Activated CD4-positive, alpha-beta T cell treated with anti-CD3 and anti-CD28 coated beads, Interleukin-2, Interleukin-6, amounts not matched to agents 100 ng/mL and 50 ng/mL, durations not matched to agents 16 hours and 8 hours (primary cell): ENCODE measurements around the gene CDK3.
"Not testable (repeated sequence)": the region's sequence is repeated elsewhere in the genome, so short reads cannot be mapped to it uniquely, and the experiment has no call there.

Source experiments
- DNase-seq: peaks from one replicate; pipeline ENCODE4 v3.0.0-alpha.2; 2020

CDK3 gene

GRCh38 chr17:76044475-76045007 lies 43.9 kb downstream of the CDK3 start:
- DNase-seq, result not testable (repeated sequence)

- DNase-seq, result no peak
Measured at GRCh38 chr17:76046064-76046463, 45.4 kb downstream of the CDK3 start.

GRCh38 chr17:76048025-76048605 lies 47.5 kb downstream of the CDK3 start:
- DNase-seq, result no peak

GRCh38 chr17:76048711-76049110 lies 48.1 kb downstream of the CDK3 start:
- no peak for DNase-seq

- DNase-seq, result no peak
Measured at GRCh38 chr17:76049239-76049638, 48.6 kb downstream of the CDK3 start.

- DNase-seq, result no peak
Measured at GRCh38 chr17:76049836-76050537, 49.3 kb downstream of the CDK3 start.

- DNase-seq, result no peak
Measured at GRCh38 chr17:76050538-76051467, 50.1 kb downstream of the CDK3 start.

- no peak for DNase-seq
Measured at GRCh38 chr17:76051561-76051960, 50.9 kb downstream of the CDK3 start.

- DNase-seq, result no peak
Measured at GRCh38 chr17:76053246-76054111, 52.8 kb downstream of the CDK3 start.

- no peak for DNase-seq
Measured at GRCh38 chr17:76054112-76054476, 53.4 kb downstream of the CDK3 start.
